ENCODE results near the gene TMED10. TPM values are rescaled to one million over a fixed set of nuclear protein-coding genes. Genes with fewer than 3 reads are reported as not detected.

The TMED10 gene
- total and polyA plus RNA-seq, 2 of the 13 experiments (the other 11 are each of a cell fraction or from before 2014, with no cell fraction given): 311 to 377 TPM

- TF ChIP-seq, protein P1, sequence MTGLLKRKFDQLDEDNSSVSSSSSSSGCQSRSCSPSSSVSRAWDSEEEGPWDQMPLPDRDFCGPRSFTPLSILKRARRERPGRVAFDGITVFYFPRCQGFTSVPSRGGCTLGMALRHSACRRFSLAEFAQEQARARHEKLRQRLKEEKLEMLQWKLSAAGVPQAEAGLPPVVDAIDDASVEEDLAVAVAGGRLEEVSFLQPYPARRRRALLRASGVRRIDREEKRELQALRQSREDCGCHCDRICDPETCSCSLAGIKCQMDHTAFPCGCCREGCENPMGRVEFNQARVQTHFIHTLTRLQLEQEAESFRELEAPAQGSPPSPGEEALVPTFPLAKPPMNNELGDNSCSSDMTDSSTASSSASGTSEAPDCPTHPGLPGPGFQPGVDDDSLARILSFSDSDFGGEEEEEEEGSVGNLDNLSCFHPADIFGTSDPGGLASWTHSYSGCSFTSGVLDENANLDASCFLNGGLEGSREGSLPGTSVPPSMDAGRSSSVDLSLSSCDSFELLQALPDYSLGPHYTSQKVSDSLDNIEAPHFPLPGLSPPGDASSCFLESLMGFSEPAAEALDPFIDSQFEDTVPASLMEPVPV (CRISPR knock-in tag; IDR thresholded peaks at IDR 0.05): no peak
- TF ChIP-seq FUBP1 (CRISPR knock-in tag; IDR thresholded peaks at IDR 0.05; ENCODE audit: borderline replicate concordance): no peak
- no peak; the same call in 1 of the 2 replicates for TF ChIP-seq PHF21A (CRISPR knock-in tag; IDR thresholded peaks at IDR 0.05)
- TF ChIP-seq AFF4 (CRISPR knock-in tag; IDR thresholded peaks at IDR 0.05): no peak
- TF ChIP-seq ZFP1 (CRISPR knock-in tag; IDR thresholded peaks at IDR 0.05): no peak
- TF ChIP-seq, protein P2, sequence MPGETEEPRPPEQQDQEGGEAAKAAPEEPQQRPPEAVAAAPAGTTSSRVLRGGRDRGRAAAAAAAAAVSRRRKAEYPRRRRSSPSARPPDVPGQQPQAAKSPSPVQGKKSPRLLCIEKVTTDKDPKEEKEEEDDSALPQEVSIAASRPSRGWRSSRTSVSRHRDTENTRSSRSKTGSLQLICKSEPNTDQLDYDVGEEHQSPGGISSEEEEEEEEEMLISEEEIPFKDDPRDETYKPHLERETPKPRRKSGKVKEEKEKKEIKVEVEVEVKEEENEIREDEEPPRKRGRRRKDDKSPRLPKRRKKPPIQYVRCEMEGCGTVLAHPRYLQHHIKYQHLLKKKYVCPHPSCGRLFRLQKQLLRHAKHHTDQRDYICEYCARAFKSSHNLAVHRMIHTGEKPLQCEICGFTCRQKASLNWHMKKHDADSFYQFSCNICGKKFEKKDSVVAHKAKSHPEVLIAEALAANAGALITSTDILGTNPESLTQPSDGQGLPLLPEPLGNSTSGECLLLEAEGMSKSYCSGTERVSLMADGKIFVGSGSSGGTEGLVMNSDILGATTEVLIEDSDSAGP (CRISPR knock-in tag; IDR thresholded peaks at IDR 0.05; ENCODE audit: borderline replicate concordance): no peak
- 0 out of 2 replicates have a peak, but pooled peaks have one; percentile 37 for TF ChIP-seq ZNF614 (CRISPR knock-in tag; IDR thresholded peaks at IDR 0.05; ENCODE audit: borderline replicate concordance)
- TF ChIP-seq ZNF3 (CRISPR knock-in tag; IDR thresholded peaks at IDR 0.05): no peak
- no peak for TF ChIP-seq ZFP82 (CRISPR knock-in tag; IDR thresholded peaks at IDR 0.05; ENCODE audit: borderline replicate concordance)
- TF ChIP-seq GATAD2A (CRISPR knock-in tag; IDR thresholded peaks at IDR 0.05): peak; percentile 58
- no peak for TF ChIP-seq ATF7 (IDR thresholded peaks at IDR 0.05)
- no peak for TF ChIP-seq ATF7 (CRISPR knock-in tag; IDR thresholded peaks at IDR 0.05)
- TF ChIP-seq, protein P3, sequence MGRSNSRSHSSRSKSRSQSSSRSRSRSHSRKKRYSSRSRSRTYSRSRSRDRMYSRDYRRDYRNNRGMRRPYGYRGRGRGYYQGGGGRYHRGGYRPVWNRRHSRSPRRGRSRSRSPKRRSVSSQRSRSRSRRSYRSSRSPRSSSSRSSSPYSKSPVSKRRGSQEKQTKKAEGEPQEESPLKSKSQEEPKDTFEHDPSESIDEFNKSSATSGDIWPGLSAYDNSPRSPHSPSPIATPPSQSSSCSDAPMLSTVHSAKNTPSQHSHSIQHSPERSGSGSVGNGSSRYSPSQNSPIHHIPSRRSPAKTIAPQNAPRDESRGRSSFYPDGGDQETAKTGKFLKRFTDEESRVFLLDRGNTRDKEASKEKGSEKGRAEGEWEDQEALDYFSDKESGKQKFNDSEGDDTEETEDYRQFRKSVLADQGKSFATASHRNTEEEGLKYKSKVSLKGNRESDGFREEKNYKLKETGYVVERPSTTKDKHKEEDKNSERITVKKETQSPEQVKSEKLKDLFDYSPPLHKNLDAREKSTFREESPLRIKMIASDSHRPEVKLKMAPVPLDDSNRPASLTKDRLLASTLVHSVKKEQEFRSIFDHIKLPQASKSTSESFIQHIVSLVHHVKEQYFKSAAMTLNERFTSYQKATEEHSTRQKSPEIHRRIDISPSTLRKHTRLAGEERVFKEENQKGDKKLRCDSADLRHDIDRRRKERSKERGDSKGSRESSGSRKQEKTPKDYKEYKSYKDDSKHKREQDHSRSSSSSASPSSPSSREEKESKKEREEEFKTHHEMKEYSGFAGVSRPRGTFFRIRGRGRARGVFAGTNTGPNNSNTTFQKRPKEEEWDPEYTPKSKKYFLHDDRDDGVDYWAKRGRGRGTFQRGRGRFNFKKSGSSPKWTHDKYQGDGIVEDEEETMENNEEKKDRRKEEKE (IDR thresholded peaks at IDR 0.05): no peak
- no peak for TF ChIP-seq ZNF180 (CRISPR knock-in tag; IDR thresholded peaks at IDR 0.05; ENCODE audit: borderline replicate concordance, low read depth)
- no peak for TF ChIP-seq MXD4 (CRISPR knock-in tag; IDR thresholded peaks at IDR 0.05)
- TF ChIP-seq ZNF446 (CRISPR knock-in tag; IDR thresholded peaks at IDR 0.05): no peak
- TF ChIP-seq PCBP2 (optimal IDR thresholded peaks at IDR 0.05; ENCODE audit: low read depth, low read length, poor library complexity, severe bottlenecking): no peak
- 0 out of 2 replicates have a peak, but pooled peaks have one; percentile 27 for TF ChIP-seq MAX (IDR thresholded peaks at IDR 0.05)
These were observed 28.9 kb downstream of the TMED10 start (continued) for GRCh38 chr14:75147423-75148071.
